GM12874 (cell line): ENCODE results near the gene KLRG1.

Experiments used
- CTCF ChIP-seq: IDR thresholded peaks from 2 replicates; pipeline ENCODE4 v1.5.1; 2011; ENCODE audit warnings: low read depth, mild to moderate bottlenecking, control low read depth, low read length, moderate library complexity; ENCODE audit not compliant: insufficient read depth

The KLRG1 gene

GRCh38 chr12:8987163-8987562 lies 2.2 kb upstream of the KLRG1 start:
- no peak for TF ChIP-seq CTCF

GRCh38 chr12:8987685-8988084 lies 1.7 kb upstream of the KLRG1 start:
- TF ChIP-seq CTCF: no peak

- no peak for TF ChIP-seq CTCF
Measured at GRCh38 chr12:8991371-8992345, 2.3 kb downstream of the KLRG1 start.

GRCh38 chr12:8993827-8994226 lies 4.5 kb downstream of the KLRG1 start:
- no peak for TF ChIP-seq CTCF

GRCh38 chr12:8995021-8995775 lies 5.9 kb downstream of the KLRG1 start:
- no peak for TF ChIP-seq CTCF

- TF ChIP-seq CTCF: no peak
Measured at GRCh38 chr12:8996682-8997405, 7.5 kb downstream of the KLRG1 start.

GRCh38 chr12:9001233-9001632 lies 11.9 kb downstream of the KLRG1 start:
- no peak for TF ChIP-seq CTCF
